NCI-H82 treated with DMSO at 0.1 percent for 48 hours (cell line): ENCODE results near the gene CLASRP.
"Not testable (repeated sequence)": the region's sequence is repeated elsewhere in the genome, so short reads cannot be mapped to it uniquely, and the experiment has no call there.

ENCODE experiments used
- DNase-seq: peaks from one replicate; lab custom pipeline; 2025; ENCODE audit not compliant: unreplicated experiment; lab: John Stamatoyannopoulos, UW

CLASRP gene

DNA sequence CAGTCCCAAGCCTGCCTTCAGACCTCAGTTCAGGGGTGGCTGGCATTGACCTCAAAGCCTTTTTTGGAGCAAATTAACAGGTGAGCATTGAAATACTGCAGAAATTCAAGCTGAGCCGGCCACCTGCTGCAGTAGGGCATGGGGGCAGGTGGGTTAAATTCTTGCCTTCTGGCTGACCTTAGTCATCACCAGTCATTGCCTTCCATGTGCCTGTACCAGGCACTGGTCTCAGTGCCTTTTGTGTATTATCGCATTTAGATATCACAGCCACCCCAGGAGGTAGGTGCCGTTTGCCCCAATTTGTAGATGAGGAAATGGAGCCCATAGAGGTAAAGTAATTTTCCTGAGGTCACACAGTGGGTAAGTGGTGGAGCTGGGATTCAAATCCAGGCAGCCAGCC, 61.4 kb downstream of the CLASRP start:
- no peak for DNase-seq

DNA sequence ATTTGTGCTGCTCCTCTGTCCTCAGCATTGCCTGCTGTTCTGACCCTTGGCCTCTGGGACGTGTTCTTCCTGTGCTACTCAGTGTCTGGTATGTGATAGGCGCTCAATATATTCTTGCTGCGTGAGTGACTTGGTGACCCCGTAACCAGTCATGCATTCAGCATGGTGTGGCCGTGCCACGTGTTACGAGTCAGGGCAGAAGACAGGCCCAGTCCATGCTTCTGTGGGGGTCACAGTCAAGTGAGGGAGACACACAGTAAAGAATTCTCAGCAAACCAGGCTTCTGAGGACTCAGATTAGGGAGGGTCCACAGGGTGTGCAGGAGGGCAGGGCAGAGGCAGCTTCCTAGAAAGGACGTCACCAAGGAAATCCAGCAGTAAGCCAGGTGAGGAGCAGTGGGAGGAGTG, 62.0 kb downstream of the CLASRP start:
- no peak for DNase-seq

DNA sequence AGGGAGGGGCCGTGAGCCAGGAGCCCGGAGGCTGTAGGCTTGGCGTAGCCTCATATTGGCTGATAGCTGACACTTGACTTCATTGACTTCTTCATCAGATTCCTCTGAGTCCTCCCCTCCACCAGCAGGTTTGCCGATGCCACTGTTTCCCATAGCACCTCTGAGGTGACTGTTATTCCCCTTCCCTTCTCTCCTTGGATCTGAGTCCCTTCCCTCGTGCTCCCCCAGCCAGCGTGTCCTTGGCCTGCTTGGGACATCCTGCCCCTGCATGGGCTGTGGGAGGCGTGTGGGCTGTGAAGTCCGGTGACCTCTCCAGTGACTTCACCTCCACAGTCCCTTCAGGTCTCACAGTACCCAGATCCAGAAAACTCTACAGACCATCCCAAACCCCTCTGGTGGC, 63.0 kb downstream of the CLASRP start:
- no peak for DNase-seq

DNA sequence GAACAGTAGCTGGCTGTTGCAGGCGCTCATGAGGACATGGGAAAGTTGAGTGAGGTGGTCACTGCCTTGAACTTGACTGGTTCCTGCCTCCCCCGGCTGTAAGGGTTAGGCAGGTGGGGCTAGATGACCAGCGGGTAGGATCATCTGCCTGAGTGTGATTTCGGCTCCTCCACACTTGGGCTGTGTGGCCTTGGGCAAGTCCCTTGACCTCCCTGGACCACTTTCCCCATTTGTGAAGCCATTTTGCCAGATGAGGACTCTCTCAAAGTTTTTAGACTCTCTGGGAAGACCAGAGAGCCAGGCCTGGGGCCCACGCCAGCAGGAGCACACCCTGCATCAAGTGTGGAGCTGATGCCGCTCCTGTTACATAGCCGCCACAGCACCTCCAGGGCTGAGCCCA, 63.6 kb downstream of the CLASRP start:
- no peak for DNase-seq

DNA sequence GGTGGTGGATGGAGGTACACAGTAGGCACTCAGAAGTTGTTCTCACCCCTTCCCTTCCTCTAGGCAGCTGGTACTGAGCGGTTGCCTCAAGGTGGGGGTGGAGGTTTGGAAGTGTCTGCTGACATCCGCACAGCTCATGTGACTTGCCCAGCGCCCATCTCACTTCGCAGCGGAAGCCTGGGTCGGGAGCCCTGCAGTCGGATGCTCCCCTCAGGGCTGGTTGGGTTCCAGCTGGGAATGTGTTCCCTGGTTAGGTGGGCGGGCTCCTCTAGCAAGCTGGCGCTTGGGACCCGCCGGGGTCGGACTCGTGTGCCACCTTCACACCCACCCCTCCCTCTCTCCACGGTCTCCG, 64.3 kb downstream of the CLASRP start:
- no peak for DNase-seq

DNA sequence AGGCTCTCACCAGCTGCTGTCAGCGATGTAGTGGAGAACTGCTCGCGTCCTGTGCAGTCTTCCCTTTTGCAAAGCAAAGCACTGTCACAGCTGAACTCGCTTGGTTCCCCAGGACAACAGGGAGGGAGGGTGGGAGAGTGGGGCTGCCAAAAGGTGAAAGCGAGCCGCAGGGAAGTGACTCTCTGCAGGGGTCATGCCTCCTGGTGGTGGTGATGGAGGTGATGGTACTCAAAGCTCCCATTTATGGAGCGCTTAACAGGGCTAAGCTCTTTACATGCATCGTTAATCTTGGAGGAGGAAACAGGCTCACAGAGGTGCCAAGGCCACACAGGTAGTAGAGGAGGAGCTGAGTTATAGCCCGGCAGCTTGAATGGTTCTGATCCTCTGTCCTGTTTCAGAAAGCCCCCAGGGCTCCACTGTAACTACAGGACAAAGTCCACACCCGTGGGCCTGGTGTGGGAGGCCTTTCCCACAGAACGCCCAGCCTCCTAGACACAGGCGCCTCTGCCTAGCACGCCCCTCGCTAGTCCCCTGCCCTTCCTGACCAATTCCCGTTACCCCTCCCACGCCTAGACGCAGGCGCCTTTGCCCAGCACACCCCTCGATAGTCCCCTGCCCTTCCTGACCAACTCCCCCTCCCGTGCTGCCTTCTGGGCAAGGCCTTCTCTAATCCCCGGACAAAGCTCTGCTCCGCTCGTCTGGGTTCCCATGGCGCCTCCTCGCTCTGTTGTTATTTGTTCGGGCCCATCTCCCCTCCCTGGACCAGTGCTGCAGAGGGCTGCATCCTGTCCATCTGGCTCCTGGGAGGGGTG, 64.9 kb downstream of the CLASRP start:
- DNase-seq, result peak; percentile 68

DNA sequence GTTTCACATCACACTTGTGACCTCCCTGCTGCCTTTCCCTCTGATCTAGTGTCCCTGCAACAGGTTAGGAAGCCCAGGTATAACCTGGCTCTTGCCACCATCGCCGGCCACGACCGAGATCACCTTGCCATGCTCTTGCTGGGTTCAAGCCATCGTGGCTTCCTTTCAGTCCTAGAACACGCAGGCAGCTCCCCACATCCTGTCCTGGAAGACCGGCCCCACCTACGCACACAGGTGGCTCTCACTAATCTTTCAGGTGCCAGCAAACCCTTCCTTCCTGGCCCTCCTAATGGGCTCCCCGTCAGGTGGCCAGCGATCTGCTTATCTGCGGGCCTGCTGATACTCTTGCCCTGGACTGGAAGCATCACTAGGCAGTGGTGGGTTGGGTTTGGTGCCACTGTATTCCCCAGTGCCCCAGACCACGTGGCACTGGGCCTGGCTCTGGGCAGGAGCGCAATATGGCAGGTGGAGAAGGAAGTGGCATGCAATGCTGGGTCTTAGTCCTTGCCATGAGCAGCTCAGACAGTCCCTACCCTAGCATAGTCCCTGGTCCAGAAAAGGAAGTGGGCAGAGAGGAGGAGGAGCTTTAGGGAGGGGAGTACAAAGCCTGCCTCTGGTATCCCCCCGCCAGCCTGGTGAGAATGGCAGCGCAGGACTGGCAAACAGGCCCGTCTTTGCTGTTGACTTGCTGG, 66.0 kb downstream of the CLASRP start:
- DNase-seq, result no peak

DNA sequence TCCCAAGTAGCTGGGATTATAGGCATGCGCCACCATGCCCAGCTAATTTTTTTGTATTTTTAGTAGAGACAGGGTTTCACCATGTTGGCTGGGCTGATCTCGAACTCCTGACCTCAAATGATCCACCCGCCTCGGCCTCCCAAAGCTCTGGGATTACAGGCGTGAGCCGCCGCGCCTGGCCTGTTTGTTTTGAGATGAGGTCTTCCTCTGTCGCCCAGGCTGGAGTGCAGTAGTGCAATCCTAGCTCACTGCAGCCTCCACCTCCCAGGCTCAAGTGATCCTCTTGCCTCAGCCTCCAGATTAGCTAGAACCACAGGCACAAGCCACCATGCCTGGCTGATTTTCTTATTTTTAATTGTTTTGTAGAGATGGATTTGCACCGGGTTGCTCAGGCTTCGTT, 67.5 kb downstream of the CLASRP start:
- not testable (repeated sequence) for DNase-seq

DNA sequence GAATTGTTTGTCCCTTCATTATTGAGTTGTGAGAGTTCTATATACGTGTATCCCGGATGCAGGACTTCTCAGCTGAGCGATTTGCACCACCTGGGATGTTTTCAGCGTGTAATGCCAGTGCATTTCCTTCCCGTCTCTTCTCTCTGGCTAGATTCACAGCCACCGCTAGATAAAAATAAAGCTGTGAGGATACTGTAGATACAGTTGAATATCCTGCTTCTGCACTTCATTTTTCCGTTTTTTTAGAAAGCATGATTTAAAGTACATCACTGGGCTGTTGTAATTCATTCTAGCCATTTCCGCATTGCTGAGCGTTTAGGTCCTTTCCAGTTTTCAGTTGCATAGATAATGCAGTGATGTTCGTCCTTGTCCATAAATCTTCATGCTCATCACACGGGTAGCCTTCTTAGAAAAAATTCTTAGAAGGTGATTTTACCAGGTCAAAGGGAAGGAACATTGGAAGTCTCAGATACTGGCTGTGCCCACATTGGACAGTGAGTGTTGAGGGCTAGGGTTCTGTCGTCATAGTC, 68.8 kb downstream of the CLASRP start:
- no peak for DNase-seq

DNA sequence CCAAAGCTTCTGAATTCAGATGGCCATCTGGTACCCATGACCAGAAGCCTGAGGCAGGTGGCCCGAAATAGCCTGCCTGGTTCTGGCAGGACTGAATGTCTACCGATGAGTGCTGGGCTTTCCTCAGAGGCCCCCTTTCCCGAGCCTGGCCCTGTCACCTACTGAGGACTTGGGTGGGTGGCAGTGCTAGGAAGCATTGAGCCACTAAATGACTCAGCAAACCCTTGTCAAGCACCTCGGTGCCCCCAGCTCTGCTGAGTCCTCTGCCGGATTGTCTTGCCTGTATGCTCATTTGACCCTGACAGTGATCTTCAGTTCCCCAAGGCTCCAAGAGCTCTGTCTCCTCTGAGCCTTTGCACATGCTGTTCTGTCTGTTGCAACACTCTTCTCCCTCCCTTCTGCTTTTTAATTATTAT, 72.0 kb downstream of the CLASRP start:
- DNase-seq, result no peak

DNA sequence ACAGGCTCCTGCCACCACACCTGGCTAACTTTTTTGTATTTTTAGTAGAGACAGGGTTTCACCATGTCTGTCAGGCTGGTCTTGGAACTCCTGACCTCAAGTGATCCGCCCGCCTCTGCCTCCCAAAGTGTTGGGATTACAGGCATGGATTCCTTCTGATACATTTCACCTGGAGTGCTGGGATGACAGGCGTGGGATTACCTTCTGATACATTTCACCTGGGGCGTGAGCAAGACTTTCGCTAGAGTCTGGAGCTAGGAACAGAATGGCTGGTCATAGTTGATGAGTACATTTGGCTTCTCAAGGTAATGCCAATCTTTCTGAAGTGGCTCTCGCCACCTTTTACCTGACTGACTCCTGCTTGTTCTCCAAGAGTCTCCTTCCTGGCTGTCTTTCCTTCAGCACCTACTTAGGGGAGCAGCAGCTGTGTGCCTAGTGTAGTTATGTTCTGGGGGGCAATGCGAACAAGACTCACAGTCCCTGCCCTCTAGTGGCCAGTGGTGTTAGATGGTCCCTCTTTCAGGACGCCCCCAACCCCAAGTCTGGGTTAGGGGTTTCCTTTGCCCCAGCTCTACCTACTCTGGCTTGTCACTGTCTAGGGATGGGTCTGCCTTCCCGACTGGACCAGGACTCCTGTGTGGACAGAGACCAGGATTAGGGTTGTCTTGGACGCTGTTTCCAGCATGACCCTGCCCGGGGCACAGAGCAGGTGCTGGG, 73.4 kb downstream of the CLASRP start:
- DNase-seq, result no peak

DNA sequence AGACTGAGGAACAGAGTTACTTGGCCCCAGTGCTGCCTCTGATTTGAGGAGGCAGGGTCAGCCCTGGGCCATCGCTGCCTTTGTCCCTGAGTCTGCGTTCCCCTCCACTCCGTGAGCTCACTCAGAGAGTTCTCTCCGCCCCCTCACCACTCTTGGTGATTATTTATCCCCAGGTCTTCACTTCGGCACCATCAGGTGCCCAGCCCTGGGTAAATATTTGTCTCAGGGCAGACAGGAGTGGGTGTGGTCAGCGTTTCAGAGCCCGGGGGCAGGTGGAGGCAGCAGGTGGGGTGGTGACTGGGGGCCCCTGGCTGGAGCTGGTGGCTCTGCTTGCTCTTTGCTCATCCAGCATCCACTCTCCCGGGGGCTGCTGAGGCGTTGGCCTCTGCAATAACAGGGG, 74.8 kb downstream of the CLASRP start:
- no peak for DNase-seq

DNA sequence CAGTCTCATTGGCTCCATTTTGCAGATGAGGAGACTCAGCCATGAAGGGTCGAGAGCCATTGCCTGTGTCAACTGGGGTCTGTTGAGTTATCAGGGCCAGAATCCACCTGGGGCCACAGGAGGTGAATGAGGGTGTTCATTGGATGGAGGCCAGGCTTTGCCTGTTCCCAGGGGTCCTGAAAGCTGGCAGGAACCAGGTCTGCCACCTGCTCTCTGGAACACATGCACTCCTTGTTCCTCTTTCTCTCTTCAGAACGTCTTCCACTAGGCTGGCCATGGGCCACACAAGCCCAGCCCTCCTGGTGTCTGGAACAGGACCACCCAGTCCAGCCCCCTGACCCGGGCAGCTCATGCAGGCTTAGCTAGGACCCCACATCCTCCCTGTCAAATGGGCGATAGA, 75.3 kb downstream of the CLASRP start:
- DNase-seq, result no peak

DNA sequence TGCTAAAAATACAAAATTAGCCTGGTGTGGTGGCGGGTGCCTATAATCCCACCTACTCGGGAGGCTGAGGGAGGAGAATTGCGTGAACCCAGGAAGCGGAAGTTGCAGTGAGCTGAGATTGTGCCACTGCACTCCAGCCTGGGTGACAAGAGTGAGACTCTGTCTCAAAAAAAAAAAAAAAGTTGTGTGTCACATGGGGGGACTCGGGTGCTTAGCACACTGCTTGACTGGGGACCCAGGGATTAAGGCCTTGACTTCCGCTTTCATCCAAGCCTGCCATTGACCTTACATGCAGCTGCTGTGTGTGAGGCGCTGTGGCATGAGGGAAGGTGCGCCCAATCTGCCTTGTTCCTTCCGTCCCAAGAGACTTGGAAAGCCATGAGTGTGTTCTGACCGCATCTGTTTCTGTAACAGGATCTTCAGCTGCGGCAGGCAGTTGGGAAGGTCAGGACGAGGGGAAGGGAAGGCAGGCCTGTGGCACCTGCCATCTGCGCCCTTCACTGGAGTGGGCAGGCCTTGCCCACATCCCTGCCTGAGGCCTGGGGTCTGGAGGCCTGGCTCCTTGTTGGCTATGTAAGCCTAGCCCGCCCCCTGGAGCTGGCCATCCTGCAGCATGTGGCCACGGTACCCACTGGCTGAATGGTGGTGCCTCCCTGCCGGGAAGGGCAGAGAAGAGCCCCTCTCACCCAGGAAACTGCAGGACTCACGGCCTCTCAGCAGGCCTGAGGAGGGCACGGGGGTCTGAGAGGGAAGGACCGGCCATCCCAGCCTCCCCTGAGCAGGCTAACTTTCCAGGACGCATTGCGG, 77.2 kb downstream of the CLASRP start:
- DNase-seq, result peak; percentile 39

DNA sequence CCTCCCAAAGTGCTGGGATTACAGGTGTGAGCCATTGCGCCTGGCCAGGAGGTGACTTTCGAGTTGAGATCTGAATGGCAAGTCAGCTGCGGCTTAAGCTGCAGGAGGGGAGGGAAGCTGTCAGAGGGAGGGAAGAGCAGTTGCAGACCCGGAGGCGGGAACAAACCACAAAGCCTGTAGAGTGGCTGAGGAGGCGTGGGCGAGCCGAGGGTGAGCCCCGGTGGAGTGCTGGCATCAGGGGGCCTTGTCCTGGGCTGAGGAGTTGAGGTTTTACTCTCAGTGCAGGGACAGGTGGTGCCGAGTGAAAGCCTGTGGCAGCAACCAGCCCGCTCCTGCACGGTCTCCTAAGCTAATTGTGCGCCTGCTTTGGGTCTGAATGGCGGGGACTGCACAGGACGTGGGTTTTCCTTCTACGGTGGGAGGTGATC, 78.3 kb downstream of the CLASRP start:
- DNase-seq, result peak; percentile 34

DNA sequence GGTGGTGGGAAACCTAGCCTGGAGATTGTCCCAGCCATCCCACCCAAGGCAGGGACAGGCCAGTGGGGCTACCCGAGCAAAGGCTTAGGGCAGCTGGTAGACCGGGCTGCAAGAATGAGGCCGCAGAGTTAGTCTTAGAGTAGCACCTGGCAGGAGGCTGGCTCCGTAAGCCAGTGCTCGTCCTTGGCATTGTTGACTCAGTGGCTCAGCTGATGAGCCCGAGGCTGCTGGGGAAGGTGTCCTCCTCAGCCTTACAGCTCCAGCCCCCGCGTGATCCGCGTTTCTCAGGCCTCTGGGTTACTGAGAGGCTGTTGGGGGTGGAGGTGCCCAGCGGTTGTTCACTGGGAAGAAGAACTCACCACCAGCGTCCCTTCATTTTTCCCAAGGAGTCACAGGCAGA, 78.8 kb downstream of the CLASRP start:
- DNase-seq, result no peak

DNA sequence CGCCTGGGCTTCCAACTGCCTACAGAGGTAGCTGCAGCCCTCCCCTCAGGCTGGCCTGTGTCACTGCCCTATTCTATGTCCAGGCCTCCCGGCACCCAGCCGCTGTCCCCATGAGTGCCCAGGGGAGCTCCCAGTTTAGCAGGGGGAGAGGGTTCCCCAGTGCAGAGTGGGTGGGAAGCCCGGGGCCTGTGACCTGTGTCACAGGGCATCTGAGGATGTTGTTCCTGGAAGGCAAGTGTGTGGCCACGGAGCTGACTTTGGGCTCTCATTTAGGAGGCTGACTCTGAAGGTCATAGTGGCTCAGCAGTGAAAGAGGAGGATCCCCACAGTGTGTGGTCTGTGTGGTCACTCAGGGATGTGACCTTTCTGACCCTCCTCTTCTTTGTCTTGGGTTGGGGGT, 79.3 kb downstream of the CLASRP start:
- no peak for DNase-seq

DNA sequence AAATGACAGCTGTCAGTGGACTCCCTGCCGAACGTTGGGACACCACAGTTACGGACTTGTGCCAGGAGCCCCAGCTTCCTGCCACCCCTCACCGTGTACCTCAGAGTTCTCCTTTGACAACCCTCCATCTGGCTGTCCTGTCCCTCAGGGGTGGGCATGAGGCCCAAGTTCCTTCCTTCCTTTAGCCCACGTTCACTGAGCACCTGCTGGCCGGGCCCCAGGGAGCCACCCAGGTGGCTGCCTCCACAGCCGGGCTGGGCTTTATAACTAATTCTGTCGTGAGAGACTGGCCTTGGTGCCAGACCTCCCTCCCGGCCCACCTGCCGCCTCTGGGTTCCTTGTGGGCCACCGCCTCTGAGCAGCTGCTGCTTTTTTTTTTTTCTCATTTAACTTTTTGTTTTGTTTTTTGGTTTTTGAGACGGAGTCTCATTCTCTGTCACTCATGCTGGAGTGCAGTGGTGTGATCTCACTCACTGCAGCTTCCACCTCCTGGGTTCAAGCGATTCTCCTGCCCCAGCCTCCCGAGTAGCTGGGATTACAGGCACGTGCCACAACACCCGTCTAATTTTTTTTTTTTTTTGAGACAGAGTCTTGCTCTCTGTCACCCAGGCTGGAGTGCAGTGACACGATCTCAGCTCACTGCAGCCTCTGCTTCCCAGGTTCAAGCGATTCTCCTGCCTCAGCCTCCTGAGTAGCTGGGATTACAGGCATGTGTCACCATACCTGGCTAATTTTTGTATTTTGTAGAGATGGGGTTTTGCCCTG, 79.9 kb downstream of the CLASRP start:
- not testable (repeated sequence) for DNase-seq

DNA sequence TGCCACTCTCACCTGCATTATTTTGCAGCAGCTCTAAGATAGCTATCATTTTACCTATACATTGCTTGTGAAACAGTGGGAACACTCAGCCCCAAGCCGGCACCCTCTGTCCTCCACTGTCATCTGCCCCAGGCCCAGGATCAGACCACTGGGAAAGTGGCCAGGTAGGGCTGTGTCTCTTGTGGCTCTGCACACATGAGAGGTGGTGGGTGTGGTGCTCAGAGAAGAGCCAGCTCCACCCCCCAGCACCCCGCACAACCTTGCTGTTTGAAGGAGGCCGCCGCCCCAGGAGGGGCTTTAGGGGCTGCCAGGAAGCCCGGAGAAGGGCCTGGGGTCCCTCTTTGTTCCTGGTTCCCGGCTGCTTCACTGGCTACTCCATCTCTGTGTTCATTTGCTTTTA, 80.7 kb downstream of the CLASRP start:
- no peak for DNase-seq
